GM12878 (cell line): ENCODE measurements around the gene GCA. TPM values are rescaled to one million over a fixed set of nuclear protein-coding genes. Genes with fewer than 3 reads are reported as not detected.

Experiments used
- ATAC-seq: fragments of 200-7000 bp; cut with Tn5 transposase; 3 replicates; pipeline ENCODE4 v1.9.1; 2020; ENCODE audit warnings: mild to moderate bottlenecking, moderate library complexity
- BruUV-seq: library from RNA; stranded (reverse); fragments of 400-500 nt; replicated peaks from 2 replicates; lab custom pipeline; 2021; lab: Mats Ljungman, UMichigan
- CTCF ChIA-PET: fragments of 300-600 bp; sonication (Branson Sonifier 250); formaldehyde crosslinking; extraction: SDS; loops from one replicate; lab custom pipeline; 2021; ENCODE audit warnings: inconsistent platforms; lab: Yijun Ruan, JAX
- POLR2A ChIA-PET: fragments of 350-600 bp; formaldehyde crosslinking; extraction: SDS; loops from one replicate; lab custom pipeline; 2021; ENCODE audit warnings: inconsistent platforms; lab: Charles Lee
- RAD21 ChIA-PET: fragments of 300-600 bp; sonication (Branson Sonifier 250); formaldehyde crosslinking; loops from one replicate; lab custom pipeline; 2023; ENCODE audit warnings: antibody characterized with exemption; ENCODE audit not compliant: unreplicated experiment; lab: Charles Lee
- SMC1A ChIA-PET: fragments of 300-600 bp; sonication (Branson Sonifier 250); formaldehyde crosslinking; loops from one replicate; lab custom pipeline; 2023; ENCODE audit not compliant: unreplicated experiment, uncharacterized antibody; lab: Charles Lee
- DNase-seq: peaks from one replicate; pipeline ENCODE4 v3.0.0-alpha.2; 2011; ENCODE audit warnings: low read depth, low spot score
- FAIRE-seq: peaks from 3 replicates; lab custom pipeline; 2011; peaks lifted over from hg19 to GRCh38; lab: Jason Lieb, UNC
- H2AFZ ChIP-seq: 2 replicates; pipeline ENCODE4 v1.6.0; 2011; ENCODE audit warnings: low read depth, low read length, control low read depth; ENCODE audit not compliant: control insufficient read depth
- H3K27ac ChIP-seq: 2 replicates; pipeline ENCODE4 v1.5.1; 2011; ENCODE audit warnings: control low read depth; ENCODE audit not compliant: control insufficient read depth, insufficient read depth
- H3K27me3 ChIP-seq, 2 experiments: replicated peaks in 1 of 2; 2 replicates each; pipeline versions ENCODE4 v1.6.0 to v1.6.1; 2011; ENCODE audit warnings: low read length in 1 of 2; ENCODE audit not compliant: control insufficient read depth in 2 of 2, insufficient read depth in 2 of 2
- H3K36me3 ChIP-seq, 2 experiments: 2 replicates each; pipeline ENCODE4 v1.5.1; 2011; ENCODE audit warnings: low read length in 1 of 2; ENCODE audit not compliant: control insufficient read depth in 2 of 2, insufficient read depth in 2 of 2
- H3K4me1 ChIP-seq: 2 replicates; pipeline ENCODE4 v1.6.1; 2011; ENCODE audit warnings: mild to moderate bottlenecking, low read length, moderate library complexity, mixed read lengths; ENCODE audit not compliant: control insufficient read depth, insufficient read depth
- H3K4me2 ChIP-seq: 2 replicates; pipeline ENCODE4 v1.6.0; 2011; ENCODE audit warnings: control low read depth; ENCODE audit not compliant: control insufficient read depth, insufficient read depth
- H3K4me3 ChIP-seq: fragments of 200-600 bp; sonication (generic); 2 replicates; pipeline ENCODE4 v1.5.1; 2016
- H3K79me2 ChIP-seq: 2 replicates; pipeline ENCODE4 v1.6.0; 2011; ENCODE audit warnings: low read length; ENCODE audit not compliant: control insufficient read depth, insufficient read depth
- H3K9ac ChIP-seq: 2 replicates; pipeline ENCODE4 v1.8.0; 2011; ENCODE audit warnings: low read length, control low read depth, mixed read lengths; ENCODE audit not compliant: control insufficient read depth, insufficient read depth
- H3K9me3 ChIP-seq: replicated peaks from 3 replicates; pipeline ENCODE4 v1.5.1; 2011; ENCODE audit warnings: mild to moderate bottlenecking, low read length; ENCODE audit not compliant: control insufficient read depth, insufficient read depth
- H4K20me1 ChIP-seq: 2 replicates; pipeline ENCODE4 v1.6.0; 2011; ENCODE audit not compliant: control insufficient read depth, insufficient read depth
- JUND ChIP-seq: IDR thresholded peaks from 2 replicates; pipeline ENCODE4 v1.6.1; 2012; ENCODE audit warnings: low read depth, mild to moderate bottlenecking, low read length, improper control_type of control experiment, moderate library complexity
- NFYB ChIP-seq: IDR thresholded peaks from 2 replicates; pipeline ENCODE4 v1.6.1; 2011; ENCODE audit warnings: low read depth, mild to moderate bottlenecking, low read length, improper control_type of control experiment, moderate library complexity; ENCODE audit not compliant: insufficient read depth
- NRF1 ChIP-seq: conservative IDR thresholded peaks from 2 replicates; pipeline ENCODE4 v1.6.1; 2011; ENCODE audit warnings: mild to moderate bottlenecking, low read depth, low read length, improper control_type of control experiment
- POLR2AphosphoS2 ChIP-seq: IDR thresholded peaks from 2 replicates; pipeline ENCODE4 v1.6.1; 2011; ENCODE audit warnings: low read depth, mild to moderate bottlenecking, low read length, improper control_type of control experiment, moderate library complexity
- RUNX3 ChIP-seq: IDR thresholded peaks from 2 replicates; pipeline ENCODE4 v1.6.1; 2012; ENCODE audit warnings: low read length, inconsistent platforms
- WGBS: methylation state at CpG from one replicate; pipeline ENCODE4 v1.1.6; 2016; ENCODE audit warnings: low lambda C conversion rate; ENCODE audit not compliant: insufficient replicate concordance, insufficient coverage; ENCODE audit errors: missing lambda C conversion rate; 5-methylcytosine and 5-hydroxymethylcytosine counted together
- in situ Hi-C: fragments of 300-500 bp; cut with MboI; formaldehyde crosslinking; loops from 9 replicates; pipeline ENCODE4 v1.14.3; 2018; ENCODE audit warnings: mixed read lengths
- intact Hi-C: fragments of 100-400 bp; cut with micrococcal nuclease; formaldehyde crosslinking; loops from one replicate; pipeline ENCODE4 v1.14.2; 2022; ENCODE audit not compliant: unreplicated experiment
- polyA plus RNA-seq, 11 experiments: library from polyadenylated mRNA; depleted of rRNA in 4 of 11; unstranded in 6 of 11; stranded (reverse) in 5 of 11; fragments of >200 nt; fragmentation: Nextera tagmentation in 4 of 11; fragmentation: Illumina TruSeq in 1 of 11; extraction: Ambion mirVana in 4 of 11; extraction: Trizol in 1 of 11; gene quantifications; 1 replicate in 1 of 11; 2 replicates in 10 of 11; pipeline versions ENCODE4 v1.2.1 to v1.2.3, GENCODE V29; 2011 to 2016; ENCODE audit warnings: inconsistent platforms in 2 of 11, missing spikeins in 2 of 11, low read depth in 1 of 11
- total RNA-seq, 4 experiments: library from RNA; depleted of rRNA in 3 of 4; stranded (reverse); fragments of >200 nt in 3 of 4; fragmentation: Illumina TruSeq in 1 of 4; extraction: Trizol in 1 of 4; gene quantifications; 2 replicates each; pipeline versions ENCODE4 v1.2.1 to v1.2.3, GENCODE V29; 2013 to 2021
- TF ChIP-seq, protein P1 (sequence below): fragments of 450-650 bp; conservative IDR thresholded peaks from 2 replicates; pipeline ENCODE4 v1.6.1; 2017; ENCODE audit warnings: mild to moderate bottlenecking, moderate library complexity

GCA gene
- total and polyA plus RNA-seq, 10 of the 15 experiments (the other 5 are each of a cell fraction or from before 2014, with no cell fraction given), result 20.6 to 81.9 (median 32.0) TPM

GRCh38 chr2:162342321-162342720, 1.6 kb upstream of the GCA start:
- intact Hi-C loops, result loop anchor here (2.0 kb wide), 1 partner anchor 24 kb away; the partner anchor contains the start of gene IFIH1
- FAIRE-seq, result no peak

More at GRCh38 chr2:162342321-162342720, 1.6 kb upstream of the GCA start:
- no peak overlapping the region for H3K9ac ChIP-seq
- H2AFZ ChIP-seq, result no peak overlapping the region
- peaks cover 10% of the 10 kb centered on the region for H3K79me2 ChIP-seq
- no peak overlapping the region for H3K4me2 ChIP-seq
- DNase-seq, result no peak
- 70% methylated on average over 3 of the region's 3 CpGs for WGBS
- H3K4me1 ChIP-seq, result no peaks in the 10 kb centered on the region
- H3K4me3 ChIP-seq, result no peak overlapping the region
- no TSS peak for BruUV-seq
- POLR2A ChIA-PET, result interaction anchor here (1.9 kb wide), 1 partner anchor 27 kb away, joined by 5 read pairs; no protein-coding TSS in a partner anchor
- no peak overlapping the region for H3K27ac ChIP-seq
- SMC1A ChIA-PET, result interaction anchor here (0.6 to 2.7 kb wide), 5 partner anchors 8 to 274 kb away, joined by 3 to 15 read pairs (median 6); partner anchors contain the start of gene IFIH1
- CTCF ChIA-PET, result interaction anchor here (0.8 to 2.6 kb wide), 6 partner anchors 8 to 121 kb away, joined by 3 to 46 read pairs (median 8); no protein-coding TSS in a partner anchor
- H3K9me3 ChIP-seq, result no peaks in the 10 kb centered on the region
- ATAC-seq, result no peak
- RAD21 ChIA-PET, result interaction anchor here (1.0 to 2.1 kb wide), 3 partner anchors 12 to 39 kb away, joined by 3 to 5 read pairs (median 5); no protein-coding TSS in a partner anchor
- no peaks in the 10 kb centered on the region for H4K20me1 ChIP-seq
- in situ Hi-C loops, result no loop called here
- peaks cover 0 to 1% of the 10 kb centered on the region in 2 experiments; a peak in 1 of 4 replicates for H3K36me3 ChIP-seq
- no peaks in the 10 kb centered on the region for H3K27me3 ChIP-seq
- TF ChIP-seq JUND (no peak), NFYB (no peak), POLR2AphosphoS2 (no peak), NRF1 (no peak), RUNX3 (no peak)
- TF ChIP-seq, protein P1, sequence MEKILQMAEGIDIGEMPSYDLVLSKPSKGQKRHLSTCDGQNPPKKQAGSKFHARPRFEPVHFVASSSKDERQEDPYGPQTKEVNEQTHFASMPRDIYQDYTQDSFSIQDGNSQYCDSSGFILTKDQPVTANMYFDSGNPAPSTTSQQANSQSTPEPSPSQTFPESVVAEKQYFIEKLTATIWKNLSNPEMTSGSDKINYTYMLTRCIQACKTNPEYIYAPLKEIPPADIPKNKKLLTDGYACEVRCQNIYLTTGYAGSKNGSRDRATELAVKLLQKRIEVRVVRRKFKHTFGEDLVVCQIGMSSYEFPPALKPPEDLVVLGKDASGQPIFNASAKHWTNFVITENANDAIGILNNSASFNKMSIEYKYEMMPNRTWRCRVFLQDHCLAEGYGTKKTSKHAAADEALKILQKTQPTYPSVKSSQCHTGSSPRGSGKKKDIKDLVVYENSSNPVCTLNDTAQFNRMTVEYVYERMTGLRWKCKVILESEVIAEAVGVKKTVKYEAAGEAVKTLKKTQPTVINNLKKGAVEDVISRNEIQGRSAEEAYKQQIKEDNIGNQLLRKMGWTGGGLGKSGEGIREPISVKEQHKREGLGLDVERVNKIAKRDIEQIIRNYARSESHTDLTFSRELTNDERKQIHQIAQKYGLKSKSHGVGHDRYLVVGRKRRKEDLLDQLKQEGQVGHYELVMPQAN, result no peak
- TF ChIP-seq, all 136 proteins: peak for 0
